NCI-H226 (cell line): ENCODE measurements around the gene TIAL1.

ENCODE experiments used
- DNase-seq: peaks from one replicate; pipeline ENCODE4 v3.0.0-alpha.2; 2015

Gene TIAL1

GRCh38 chr10:119526621-119527592 is 69.9 kb downstream of the TIAL1 start:
- DNase-seq = no peak

- DNase-seq = no peak
Observed at GRCh38 chr10:119526149-119526548, 70.6 kb downstream of the TIAL1 start.

DNA sequence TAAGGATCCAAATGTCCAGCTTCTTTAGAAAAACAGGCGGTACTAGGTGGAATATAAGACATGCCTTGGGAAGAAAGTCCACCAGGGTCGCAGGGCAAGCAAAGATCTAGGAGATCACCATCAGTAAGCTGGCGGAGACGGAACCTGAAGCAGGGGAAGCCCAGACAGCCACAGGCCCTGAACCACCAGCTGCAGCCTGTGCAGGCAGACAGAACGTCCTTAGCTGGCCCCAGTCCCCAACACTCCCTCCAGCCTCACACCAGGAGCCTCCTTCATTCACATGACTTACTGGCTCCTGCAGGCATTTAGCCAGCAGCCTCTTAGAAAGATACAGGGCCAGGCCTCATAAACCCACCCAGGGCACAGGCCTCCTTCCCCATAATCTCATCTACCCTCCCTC is 71.6 kb downstream of the TIAL1 start:
- DNase-seq = no peak

- no peak for DNase-seq
Observed at GRCh38 chr10:119524720-119525070, 72.1 kb downstream of the TIAL1 start.

DNA sequence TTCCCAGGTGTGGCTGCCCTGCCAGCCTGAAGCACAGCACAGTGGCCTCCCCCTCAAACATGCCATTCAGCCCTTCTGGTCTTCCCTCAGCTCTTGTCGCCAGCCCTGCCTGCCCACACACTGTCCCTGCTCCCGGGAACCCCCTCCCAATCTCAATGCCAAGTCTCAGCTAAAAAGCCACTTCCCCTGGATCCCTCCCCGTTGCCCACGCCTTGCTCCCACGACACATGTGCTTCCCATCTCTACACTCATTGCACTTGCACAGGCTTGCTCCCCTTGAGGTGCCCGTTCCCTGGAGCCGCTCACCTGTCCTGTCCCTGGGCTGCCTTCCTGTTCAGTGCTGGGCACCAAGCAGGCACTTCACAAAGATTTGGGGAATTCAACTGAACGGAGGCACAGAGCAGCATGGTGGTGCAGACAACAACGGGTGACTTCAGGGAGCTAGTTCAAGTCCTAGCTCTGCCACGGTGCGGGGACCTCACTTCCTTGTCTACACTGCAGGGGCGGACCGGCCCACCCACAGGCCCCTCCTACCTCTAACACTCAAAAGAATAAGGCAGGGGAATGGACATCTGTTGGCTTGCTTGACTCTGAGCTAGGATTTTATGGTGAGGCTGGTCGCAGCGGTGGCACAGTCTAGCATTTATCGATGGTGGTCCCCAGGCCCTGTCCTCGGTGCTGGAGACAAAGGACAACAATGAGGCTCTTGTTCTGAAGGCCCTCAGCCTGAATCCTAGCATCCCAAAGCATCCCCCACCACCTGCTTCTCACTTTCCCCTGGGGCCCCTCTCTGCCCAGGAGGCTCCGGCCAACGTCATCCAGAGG is 72.7 kb downstream of the TIAL1 start:
- no peak for DNase-seq
